T-cell (primary cell): Measurements from ENCODE around the gene SULT1A4. TPM values are rescaled to one million over a fixed set of nuclear protein-coding genes. Genes with fewer than 3 reads are reported as not detected.
"Not testable (repeated sequence)": the region's sequence is repeated elsewhere in the genome, so short reads cannot be mapped to it uniquely, and the experiment has no call there.

ENCODE experiments used
- ATAC-seq, 4 experiments: fragments of 200-7000 bp in 3 of 4; fragments of 150-1000 bp in 1 of 4; cut with Tn5 transposase; replicated peaks in 1 of 4; 1 replicate in 3 of 4; 2 replicates in 1 of 4; pipeline ENCODE4 v1.10.0; 2021; ENCODE audit warnings: moderate library complexity in 3 of 4, mild to moderate bottlenecking in 2 of 4, moderate number of reproducible peaks in 1 of 4
- CTCF ChIA-PET, 2 donors: fragments of 300-600 bp; sonication (Branson Sonifier 250); formaldehyde crosslinking; loops; one replicate each; lab custom pipeline; 2022; ENCODE audit warnings: antibody characterized with exemption in 2 of 2; lab: Charles Lee
- POLR2A ChIA-PET, 2 donors: fragments of 300-600 bp; sonication (Branson Sonifier 250); formaldehyde crosslinking; loops; one replicate each; lab custom pipeline; 2022; ENCODE audit warnings: antibody characterized with exemption in 2 of 2; lab: Charles Lee
- DNase-seq, 35 experiments: peaks; one replicate each; pipeline versions ENCODE4 v3.0.0 to v3.0.0-alpha.2; 2013 to 2023
- H3K27ac ChIP-seq: one replicate; pipeline ENCODE4 v1.5.1; 2013; ENCODE audit warnings: low read length
- H3K27me3 ChIP-seq, 2 experiments: replicated peaks in 1 of 2; 1 replicate in 1 of 2; 2 replicates in 1 of 2; pipeline versions ENCODE4 v1.6.1 to v1.7.0; 2013; ENCODE audit warnings: low read length in 1 of 2, mixed read lengths in 1 of 2; ENCODE audit not compliant: control insufficient read depth in 2 of 2, insufficient read depth in 2 of 2; ENCODE audit errors: extremely low read depth in 1 of 2
- H3K36me3 ChIP-seq, 2 donors: 1 replicate in 1 of 2; 2 replicates in 1 of 2; pipeline versions ENCODE4 v1.6.1 to v1.7.0; 2013; ENCODE audit warnings: low read length in 1 of 2; ENCODE audit not compliant: control insufficient read depth in 2 of 2, insufficient read depth in 1 of 2; ENCODE audit errors: extremely low read depth in 1 of 2
- H3K4me1 ChIP-seq, 2 experiments: 1 replicate in 1 of 2; 2 replicates in 1 of 2; pipeline versions ENCODE4 v1.6.1 to v1.7.0; 2013; ENCODE audit warnings: low read length in 2 of 2, mixed read lengths in 1 of 2; ENCODE audit not compliant: insufficient read depth in 2 of 2, control insufficient read depth in 1 of 2; ENCODE audit errors: extremely low read depth in 1 of 2
- H3K4me3 ChIP-seq, 2 donors: 1 replicate in 1 of 2; 2 replicates in 1 of 2; pipeline versions ENCODE4 v1.5.1 to v1.7.0; 2013; ENCODE audit warnings: mild to moderate bottlenecking in 2 of 2, low read length in 1 of 2, moderate library complexity in 1 of 2; ENCODE audit not compliant: control insufficient read depth in 1 of 2; ENCODE audit errors: extremely low read depth in 1 of 2
- H3K9me3 ChIP-seq: 2 replicates; pipeline ENCODE4 v1.7.0; 2013
- H3K27ac Mint-ChIP-seq, 2 donors: one replicate each; pipeline ENCODE4 v1.8.0; 2020 to 2021; ENCODE audit warnings: mild to moderate bottlenecking in 2 of 2, mixed read lengths in 2 of 2
- H3K27me3 Mint-ChIP-seq, 2 donors: one replicate each; pipeline ENCODE4 v1.8.0; 2021 to 2022; ENCODE audit warnings: mixed read lengths in 2 of 2
- H3K36me3 Mint-ChIP-seq: one replicate; pipeline ENCODE4 v1.8.0; 2021; ENCODE audit warnings: mixed read lengths
- H3K4me1 Mint-ChIP-seq, 3 donors: one replicate each; pipeline ENCODE4 v1.8.0; 2020 to 2022; ENCODE audit warnings: mixed read lengths in 3 of 3, mild to moderate bottlenecking in 1 of 3
- H3K4me3 Mint-ChIP-seq, 3 donors: one replicate each; pipeline ENCODE4 v1.8.0; 2020 to 2022; ENCODE audit warnings: mild to moderate bottlenecking in 3 of 3, mixed read lengths in 3 of 3, moderate library complexity in 3 of 3
- H3K9me3 Mint-ChIP-seq, 3 donors: one replicate each; pipeline ENCODE4 v1.8.0; 2020 to 2022; ENCODE audit warnings: mixed read lengths in 3 of 3
- WGBS: methylation state at CpG from one replicate; pipeline ENCODE4 v1.1.5; 2013; ENCODE audit warnings: missing lambda C conversion rate; ENCODE audit not compliant: insufficient coverage; 5-methylcytosine and 5-hydroxymethylcytosine counted together
- total RNA-seq, 35 experiments: library from RNA in 6 of 35; stranded (reverse) in 6 of 35; fragments of 120-200 nt in 1 of 35; gene quantifications; one replicate each; pipeline versions ENCODE4 v1.2.1 to v1.2.4 and lab custom pipeline; 2013 to 2026

SULT1A4 gene
- total RNA-seq = 1 to 10 TPM; 1.1 to 4.4 (median 3.5) TPM
- total RNA-seq (2013) = 2.6 TPM
- total RNA-seq (lab: John Stamatoyannopoulos, UW) = 0 to 0.04 (median 0) reads per million in 29 experiments

DNA sequence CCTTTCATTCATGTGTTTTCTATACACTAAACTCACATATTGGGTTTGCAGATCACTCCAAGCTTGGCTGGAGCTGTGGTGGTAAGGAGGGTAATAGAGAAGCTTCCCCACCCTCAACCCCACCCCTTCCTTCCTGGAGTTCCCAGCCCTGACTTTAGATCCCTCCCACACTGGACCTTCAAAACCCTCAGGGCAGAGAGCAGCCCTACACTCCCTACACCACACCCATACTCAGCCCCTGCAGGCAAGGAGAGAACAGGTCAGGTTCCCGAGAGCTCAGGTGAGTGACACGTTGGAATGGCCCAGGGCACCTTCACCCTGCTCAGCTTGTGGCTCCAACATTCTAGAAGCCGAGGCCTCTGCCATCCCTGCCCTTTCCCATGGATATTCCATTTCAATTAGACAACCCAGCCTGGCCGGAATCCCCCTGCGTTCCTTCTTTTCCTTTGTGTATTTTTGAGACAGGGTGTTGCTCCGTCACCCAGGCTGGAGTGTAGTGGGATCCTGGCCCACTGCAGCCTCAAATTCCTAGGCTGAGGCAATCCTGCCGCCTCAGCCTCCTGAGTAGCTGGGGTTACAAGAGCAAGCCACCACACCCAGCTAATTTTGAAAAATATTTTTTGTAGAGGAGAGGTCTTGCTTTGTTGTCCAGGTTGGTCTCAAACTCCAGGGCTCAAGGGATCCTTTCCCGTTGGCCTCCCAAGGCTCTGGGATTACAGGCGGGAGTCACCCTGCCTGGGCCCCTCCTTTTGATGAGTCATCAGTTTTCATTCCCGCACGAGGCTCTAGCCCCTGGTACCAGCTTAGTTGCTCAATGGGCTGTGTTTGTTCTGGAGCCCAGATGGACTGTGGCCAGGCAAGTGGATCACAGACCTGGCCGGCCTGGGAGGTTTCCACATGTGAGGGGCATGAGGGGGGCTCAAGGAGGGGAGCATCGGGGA, at the start of gene SULT1A4:
Gene SULT1A4, plus strand, starts transcription at position 208 of the 941 bp plus-strand sequence. CDS start 1,473 bp downstream, outside the sequence.
- H3K27me3 Mint-ChIP-seq, H3K9me3 Mint-ChIP-seq, CTCF ChIA-PET, ATAC-seq, DNase-seq, H3K27ac Mint-ChIP-seq, H3K4me3 ChIP-seq, H3K4me3 Mint-ChIP-seq, H3K4me1 Mint-ChIP-seq, H3K27me3 ChIP-seq, H3K9me3 ChIP-seq, H3K27ac ChIP-seq, H3K36me3 ChIP-seq, H3K36me3 Mint-ChIP-seq, POLR2A ChIA-PET, H3K4me1 ChIP-seq: not testable (repeated sequence)
- no CpG with 5 or more reads among the region's 13 CpGs for WGBS

DNA sequence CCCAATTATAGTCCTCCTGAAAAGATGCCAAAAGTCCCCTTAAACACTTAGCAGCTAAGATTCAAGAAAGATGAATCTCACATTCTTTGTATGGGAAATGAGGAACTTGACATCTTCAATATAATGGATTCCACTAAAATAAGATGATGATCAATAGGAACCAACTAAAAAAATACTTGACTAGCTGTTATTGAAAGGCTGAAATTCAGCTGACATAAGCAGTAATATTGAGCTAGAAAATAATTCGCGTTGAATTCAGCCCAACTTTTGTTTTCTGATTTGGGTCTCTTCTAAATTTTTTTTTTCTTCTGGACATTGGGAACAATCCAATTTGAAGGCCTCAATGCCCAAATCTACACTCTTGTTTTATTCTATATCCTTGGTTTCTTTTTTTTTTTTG, 36.1 kb upstream of the SULT1A4 start:
- WGBS = no CpG with 5 or more reads among the region's 2 CpGs

DNA sequence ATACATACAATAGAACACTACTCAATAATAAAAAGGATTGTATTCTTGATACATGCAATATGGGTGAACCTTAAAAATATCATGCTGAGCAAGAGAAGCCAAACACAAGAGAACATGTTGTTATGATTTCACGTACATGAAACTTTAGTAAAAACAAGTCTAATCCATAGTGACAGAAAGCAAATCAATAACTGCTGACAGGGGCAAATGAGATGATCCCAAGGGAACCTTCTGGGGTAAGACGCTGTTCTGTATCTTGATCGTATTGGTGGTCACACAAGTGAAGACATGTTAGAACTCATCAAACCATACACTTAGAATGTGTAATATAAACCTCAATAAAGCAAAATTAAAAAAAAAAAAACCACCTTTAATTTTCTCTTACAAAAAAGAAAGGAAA, 34.3 kb upstream of the SULT1A4 start:
- H3K9me3 ChIP-seq, H3K36me3 Mint-ChIP-seq, H3K36me3 ChIP-seq, H3K27ac Mint-ChIP-seq, POLR2A ChIA-PET, ATAC-seq, H3K27me3 ChIP-seq, H3K4me3 ChIP-seq, H3K27ac ChIP-seq, H3K27me3 Mint-ChIP-seq, H3K4me1 ChIP-seq, CTCF ChIA-PET, H3K9me3 Mint-ChIP-seq, H3K4me3 Mint-ChIP-seq, DNase-seq, H3K4me1 Mint-ChIP-seq: not testable (repeated sequence)
- no CpG with 5 or more reads among the region's 3 CpGs for WGBS

More for the DNA sequence above, 36.1 kb upstream of the SULT1A4 start:
- DNase-seq, H3K4me1 Mint-ChIP-seq, ATAC-seq, H3K4me1 ChIP-seq, CTCF ChIA-PET, H3K27me3 Mint-ChIP-seq, H3K9me3 ChIP-seq, H3K27me3 ChIP-seq, H3K36me3 Mint-ChIP-seq, H3K4me3 ChIP-seq, H3K9me3 Mint-ChIP-seq, POLR2A ChIA-PET, H3K4me3 Mint-ChIP-seq, H3K36me3 ChIP-seq, H3K27ac Mint-ChIP-seq, H3K27ac ChIP-seq: not testable (repeated sequence)

DNA sequence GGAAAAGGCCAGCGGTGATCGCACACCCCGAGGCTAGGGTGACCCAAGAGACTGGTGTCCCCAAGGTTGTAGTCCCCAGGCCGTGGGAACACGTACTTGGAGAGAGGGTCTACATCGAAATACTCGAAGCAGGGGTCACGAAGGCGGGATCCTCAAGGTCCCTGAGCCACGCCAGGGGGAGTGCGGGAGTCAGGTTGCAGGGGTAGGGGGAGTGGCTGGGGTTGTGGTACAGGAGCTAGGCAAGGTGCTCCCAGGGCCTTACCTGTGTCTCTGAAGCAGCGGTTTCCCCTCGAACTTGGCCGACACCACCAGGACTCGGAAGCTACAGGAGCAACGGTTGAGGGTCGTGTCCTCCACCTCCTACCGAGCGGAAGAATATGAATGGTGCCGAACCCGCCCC, 6.0 kb upstream of the SULT1A4 start:
- H3K4me1 Mint-ChIP-seq, H3K4me1 ChIP-seq, H3K9me3 ChIP-seq, H3K27ac ChIP-seq, POLR2A ChIA-PET, H3K27me3 Mint-ChIP-seq, H3K9me3 Mint-ChIP-seq, H3K27ac Mint-ChIP-seq, H3K36me3 Mint-ChIP-seq, H3K4me3 Mint-ChIP-seq, H3K36me3 ChIP-seq, CTCF ChIA-PET, H3K27me3 ChIP-seq, H3K4me3 ChIP-seq, DNase-seq: not testable (repeated sequence)
- ATAC-seq = peak; percentile 29 to 35 (median 34)
- no CpG with 5 or more reads among the region's 21 CpGs for WGBS

DNA sequence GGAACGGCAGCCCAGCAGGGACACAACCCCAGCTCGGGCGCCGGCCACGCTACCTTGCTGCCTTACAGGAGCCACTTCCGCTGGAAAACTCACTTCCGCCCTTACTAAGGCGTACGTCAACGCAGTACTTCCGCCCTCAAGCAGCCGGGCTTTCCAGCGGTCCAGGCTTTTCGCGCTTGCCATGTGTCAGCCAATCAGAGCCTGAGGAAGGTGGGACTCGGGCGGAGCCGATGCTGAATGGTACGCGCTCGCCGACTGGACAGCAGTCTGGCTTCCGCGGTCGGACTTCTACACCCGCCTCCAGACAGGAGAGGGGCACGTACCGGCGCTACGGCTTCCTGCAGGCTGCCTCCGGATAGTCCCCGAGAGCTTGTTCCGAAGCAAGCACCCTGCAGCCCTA, 5.4 kb upstream of the SULT1A4 start, which contains the start of the genes BOLA2 and SLX1B:
Gene BOLA2, minus strand, starts transcription at position 83 of the 400 bp plus-strand sequence. CDS start 98 bp downstream, outside the sequence.
Gene SLX1B, plus strand, starts transcription at position 265 of the 400 bp plus-strand sequence.
- H3K4me3 Mint-ChIP-seq, H3K27ac ChIP-seq, POLR2A ChIA-PET, DNase-seq, H3K9me3 ChIP-seq, H3K4me1 ChIP-seq, H3K27ac Mint-ChIP-seq, H3K9me3 Mint-ChIP-seq, H3K27me3 Mint-ChIP-seq, H3K4me1 Mint-ChIP-seq, H3K36me3 Mint-ChIP-seq, CTCF ChIA-PET, H3K4me3 ChIP-seq, H3K36me3 ChIP-seq, H3K27me3 ChIP-seq: not testable (repeated sequence)
- peak; percentile 86 to 89 (median 88) for ATAC-seq
- no CpG with 5 or more reads among the region's 33 CpGs for WGBS

- ATAC-seq = peak; percentile 74 to 78 (median 76)
- H3K27me3 Mint-ChIP-seq, CTCF ChIA-PET, H3K36me3 Mint-ChIP-seq, H3K4me3 Mint-ChIP-seq, POLR2A ChIA-PET, H3K4me1 Mint-ChIP-seq, H3K27me3 ChIP-seq, H3K9me3 ChIP-seq, H3K27ac Mint-ChIP-seq, H3K27ac ChIP-seq, H3K9me3 Mint-ChIP-seq, DNase-seq, H3K4me3 ChIP-seq, H3K4me1 ChIP-seq, H3K36me3 ChIP-seq: not testable (repeated sequence)
- no CpG with 5 or more reads among the region's 29 CpGs for WGBS
These were observed 4.9 kb upstream of the SULT1A4 start for GRCh38 chr16:29454828-29455227.
